Measurements from ENCODE around the gene GPANK1.

The GPANK1 gene

DNA sequence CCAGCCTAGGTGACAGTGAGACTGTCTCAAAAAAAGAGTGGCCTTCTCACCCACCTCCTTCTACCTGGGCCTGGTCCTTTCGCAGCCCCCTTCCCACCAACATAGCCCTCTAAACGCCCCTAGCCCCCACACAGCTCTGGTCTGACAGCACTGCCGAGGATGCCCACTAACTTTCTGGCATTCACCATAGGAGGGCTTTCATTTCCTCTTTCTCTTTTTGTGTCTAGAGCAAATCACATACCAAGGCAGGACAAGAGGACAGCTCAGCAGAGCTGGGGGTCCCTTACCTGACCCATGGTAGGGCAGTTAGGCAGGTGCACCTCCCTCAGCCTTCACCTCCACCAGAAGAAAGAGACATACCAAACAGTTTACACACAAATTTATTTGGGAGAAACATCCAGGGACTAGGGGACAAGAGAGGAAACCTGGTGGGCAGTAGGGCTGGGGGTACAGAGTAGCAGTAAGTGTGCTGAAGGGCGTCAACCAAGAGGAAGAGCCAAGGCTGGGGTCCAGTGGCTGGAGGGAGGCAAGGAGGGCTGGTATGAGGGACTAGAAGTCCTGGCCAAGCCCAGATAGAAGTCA is 11.6 kb upstream of the GPANK1 start:
- H3K27ac Mint-ChIP-seq = peak overlapping the region in 1 of 3 experiments; percentile 30
- peaks cover 18% of the 10 kb centered on the region for H3K36me3 Mint-ChIP-seq (ENCODE audit: low read depth)
- H3K4me3 Mint-ChIP-seq = peak overlapping the region in 1 of 3 experiments; percentile 24
- H3K27me3 Mint-ChIP-seq (ENCODE audit: low read depth) = no peaks in the 10 kb centered on the region
- H3K4me1 Mint-ChIP-seq = peaks cover 11% of the 10 kb centered on the region
- TF ChIP-seq, protein P1, sequence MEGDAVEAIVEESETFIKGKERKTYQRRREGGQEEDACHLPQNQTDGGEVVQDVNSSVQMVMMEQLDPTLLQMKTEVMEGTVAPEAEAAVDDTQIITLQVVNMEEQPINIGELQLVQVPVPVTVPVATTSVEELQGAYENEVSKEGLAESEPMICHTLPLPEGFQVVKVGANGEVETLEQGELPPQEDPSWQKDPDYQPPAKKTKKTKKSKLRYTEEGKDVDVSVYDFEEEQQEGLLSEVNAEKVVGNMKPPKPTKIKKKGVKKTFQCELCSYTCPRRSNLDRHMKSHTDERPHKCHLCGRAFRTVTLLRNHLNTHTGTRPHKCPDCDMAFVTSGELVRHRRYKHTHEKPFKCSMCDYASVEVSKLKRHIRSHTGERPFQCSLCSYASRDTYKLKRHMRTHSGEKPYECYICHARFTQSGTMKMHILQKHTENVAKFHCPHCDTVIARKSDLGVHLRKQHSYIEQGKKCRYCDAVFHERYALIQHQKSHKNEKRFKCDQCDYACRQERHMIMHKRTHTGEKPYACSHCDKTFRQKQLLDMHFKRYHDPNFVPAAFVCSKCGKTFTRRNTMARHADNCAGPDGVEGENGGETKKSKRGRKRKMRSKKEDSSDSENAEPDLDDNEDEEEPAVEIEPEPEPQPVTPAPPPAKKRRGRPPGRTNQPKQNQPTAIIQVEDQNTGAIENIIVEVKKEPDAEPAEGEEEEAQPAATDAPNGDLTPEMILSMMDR (IDR thresholded peaks at IDR 0.05; ENCODE audit: unreplicated experiment in 3 of 3) = no peak
- no peaks in the 10 kb centered on the region for H3K9me3 Mint-ChIP-seq

GRCh38 chr6:31669676-31670075 is 4.9 kb upstream of the GPANK1 start, which contains the start of gene LY6G5B:
TSS of gene LY6G5B (plus strand) at chr6:31669976. CDS start at chr6:31670951, 975 bp downstream.
- Mint-ChIP-seq H3K27me3 (ENCODE audit: low read depth) (no peaks in the 10 kb centered on the region), H3K27ac (no peak within 1 kb of the TSS)

DNA sequence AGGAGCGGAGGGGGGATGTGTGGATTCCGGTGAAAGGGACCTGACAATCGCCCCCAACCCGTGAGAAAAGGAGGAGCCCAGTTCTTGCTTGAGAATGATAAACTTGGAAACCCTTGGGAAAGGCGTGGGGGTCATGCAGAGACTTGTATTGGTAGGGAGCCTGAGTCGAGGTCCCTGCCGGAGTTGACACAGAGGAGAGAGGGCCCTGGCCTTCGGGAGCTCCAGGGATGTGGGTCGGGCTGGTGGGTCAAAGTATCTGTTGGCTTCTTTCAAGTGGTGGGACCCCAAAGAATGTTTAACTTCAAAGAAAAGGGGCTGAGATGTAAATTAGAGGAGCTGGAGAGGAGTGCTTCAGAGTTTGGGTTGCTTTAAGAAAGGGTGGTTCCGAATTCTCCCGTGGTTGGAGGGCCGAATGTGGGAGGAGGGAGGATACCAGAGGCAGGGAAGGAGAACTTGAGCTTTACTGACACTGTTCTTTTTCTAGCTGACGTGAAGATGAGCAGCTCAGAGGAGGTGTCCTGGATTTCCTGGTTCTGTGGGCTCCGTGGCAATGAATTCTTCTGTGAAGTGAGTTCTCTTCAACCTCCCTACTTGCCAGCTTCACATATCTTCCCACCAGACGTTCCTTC is 1.7 kb upstream of the GPANK1 start:
- peak overlapping the region; percentile 93 to 97 (median 95) for H3K4me3 Mint-ChIP-seq
- peak overlapping the region; percentile 97 to 99 (median 99) for H3K27ac Mint-ChIP-seq
- H3K9me3 Mint-ChIP-seq = no peaks in the 10 kb centered on the region
- peaks cover 42% of the 10 kb centered on the region for H3K4me1 Mint-ChIP-seq
- no peaks in the 10 kb centered on the region for H3K27me3 Mint-ChIP-seq (ENCODE audit: low read depth)
- TF ChIP-seq, protein P1 (IDR thresholded peaks at IDR 0.05; ENCODE audit: unreplicated experiment in 3 of 3) = no peak
- H3K36me3 Mint-ChIP-seq (ENCODE audit: low read depth) = peaks cover 61% of the 10 kb centered on the region

More at GRCh38 chr6:31669676-31670075, 4.9 kb upstream of the GPANK1 start, which contains the start of gene LY6G5B:
- Mint-ChIP-seq H3K4me3 (peak within 1 kb of the TSS; percentile 19 to 70 (median 25)), H3K9me3 (no peaks in the 10 kb centered on the region), H3K4me1 (peaks cover 21% of the 10 kb centered on the region), H3K36me3 (ENCODE audit: low read depth) (peaks cover 62% of the 10 kb centered on the region)
- TF ChIP-seq, protein P1 (IDR thresholded peaks at IDR 0.05; ENCODE audit: unreplicated experiment in 3 of 3) = no peak

DNA sequence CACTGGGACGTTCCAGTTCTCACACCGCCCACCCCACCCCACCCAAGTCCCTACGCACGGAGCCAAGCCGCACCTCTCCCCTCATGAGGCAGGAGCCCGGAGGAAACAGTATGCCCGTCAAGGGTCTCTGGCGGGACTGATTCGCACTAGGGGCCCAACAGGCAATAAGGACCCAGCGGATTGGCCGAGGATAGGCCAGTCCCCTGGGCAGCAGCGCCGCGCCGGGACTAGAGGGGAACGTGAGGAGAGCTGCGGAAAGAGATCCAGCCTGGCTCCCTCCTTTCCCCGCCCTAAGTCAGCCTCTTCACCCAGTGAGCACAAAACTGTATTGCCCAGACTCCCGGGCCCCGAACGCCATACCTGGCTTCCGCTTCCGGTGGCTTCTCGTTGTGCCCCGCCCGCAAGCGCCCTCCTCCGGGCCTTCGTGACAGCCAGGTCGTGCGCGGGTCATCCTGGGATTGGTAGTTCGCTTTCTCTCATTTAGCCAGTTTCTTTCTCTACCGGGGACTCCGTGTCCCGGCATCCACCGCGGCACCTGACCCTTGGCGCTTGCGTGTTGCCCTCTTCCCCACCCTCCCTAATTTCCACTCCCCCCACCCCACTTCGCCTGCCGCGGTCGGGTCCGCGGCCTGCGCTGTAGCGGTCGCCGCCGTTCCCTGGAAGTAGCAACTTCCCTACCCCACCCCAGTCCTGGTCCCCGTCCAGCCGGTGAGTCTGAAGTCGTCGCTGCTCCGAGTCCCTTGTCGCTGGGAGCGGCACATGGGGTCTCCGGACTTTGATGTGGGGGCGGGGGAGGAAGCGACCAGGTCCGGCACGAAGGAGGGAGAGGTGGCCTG is 922 bp upstream of the GPANK1 start, which contains the start of gene CSNK2B:
Gene CSNK2B (plus strand): TSS at position 580 of the 836 bp plus-strand sequence. CDS start 752 bp downstream, outside the sequence.
- Mint-ChIP-seq H3K4me1 (peaks cover 47% of the 10 kb centered on the region), H3K9me3 (no peaks in the 10 kb centered on the region), H3K4me3 (peak within 1 kb of the TSS; percentile 93 to 97 (median 95)), H3K36me3 (ENCODE audit: low read depth) (peaks cover 54% of the 10 kb centered on the region), H3K27me3 (ENCODE audit: low read depth) (no peaks in the 10 kb centered on the region), H3K27ac (peak within 1 kb of the TSS; percentile 97 to 99 (median 99))
- TF ChIP-seq, protein P1 (IDR thresholded peaks at IDR 0.05; ENCODE audit: unreplicated experiment in 3 of 3) = no peak

- Mint-ChIP-seq H3K4me1 (peaks cover 60% of the 10 kb centered on the region), H3K4me3 (peak overlapping the region; percentile 93 to 97 (median 95)), H3K27ac (peak overlapping the region; percentile 97 to 99 (median 99)), H3K9me3 (no peaks in the 10 kb centered on the region), H3K27me3 (ENCODE audit: low read depth) (no peaks in the 10 kb centered on the region), H3K36me3 (ENCODE audit: low read depth) (peaks cover 39% of the 10 kb centered on the region)
- TF ChIP-seq, protein P1 (IDR thresholded peaks at IDR 0.05; ENCODE audit: unreplicated experiment in 3 of 3) = no peak
These were observed 622 bp downstream of the GPANK1 start for GRCh38 chr6:31663961-31664789.

Data from nephron (organoid).